Measurements from ENCODE around the gene AFP. TPM values are rescaled to one million over a fixed set of nuclear protein-coding genes. Genes with fewer than 3 reads are reported as not detected.

Gene AFP
- total and polyA plus RNA-seq, 2 of the 13 experiments (the other 11 are each of a cell fraction or from before 2014, with no cell fraction given) = 9,434 to 13,105 TPM

- TF ChIP-seq DMTF1 (CRISPR knock-in tag; IDR thresholded peaks at IDR 0.05) (no peak), SMAD3 (CRISPR knock-in tag; IDR thresholded peaks at IDR 0.05) (no peak), ZNF678 (CRISPR knock-in tag; IDR thresholded peaks at IDR 0.05) (no peak), ZSCAN29 (CRISPR knock-in tag; conservative IDR thresholded peaks at IDR 0.05) (no peak), ZNF136 (CRISPR knock-in tag; IDR thresholded peaks at IDR 0.05; ENCODE audit: low read depth) (no peak), MBD4 (IDR thresholded peaks at IDR 0.05; ENCODE audit: borderline replicate concordance, low read length) (peak; percentile 81), SOX13 (IDR thresholded peaks at IDR 0.05) (no peak), SOX13 (CRISPR knock-in tag; conservative IDR thresholded peaks at IDR 0.05 in 1 of 2, IDR thresholded peaks at IDR 0.05 in 1 of 2) (no peak), ZBTB3 (CRISPR knock-in tag; IDR thresholded peaks at IDR 0.05; ENCODE audit: borderline replicate concordance, low read depth) (0 out of 2 replicates have a peak, but pooled peaks have one; percentile 29), ZBTB21 (CRISPR knock-in tag; IDR thresholded peaks at IDR 0.05) (no peak), ZNF616 (CRISPR knock-in tag; IDR thresholded peaks at IDR 0.05; ENCODE audit: low read depth) (no peak), BRCA1 (CRISPR knock-in tag; IDR thresholded peaks at IDR 0.05) (no peak), ZNF562 (CRISPR knock-in tag; IDR thresholded peaks at IDR 0.05; ENCODE audit: borderline replicate concordance) (no peak), TRIM24 (CRISPR knock-in tag; IDR thresholded peaks at IDR 0.05) (no peak), PHF8 (CRISPR knock-in tag; IDR thresholded peaks at IDR 0.05) (0 out of 2 replicates have a peak, but pooled peaks have one; percentile 17), ZNF816 (CRISPR knock-in tag; IDR thresholded peaks at IDR 0.05; ENCODE audit: borderline replicate concordance) (no peak; the same call in 1 of the 2 replicates), SSRP1 (CRISPR knock-in tag; IDR thresholded peaks at IDR 0.05) (0 out of 2 replicates have a peak, but pooled peaks have one; percentile 10), SPEN (CRISPR knock-in tag; IDR thresholded peaks at IDR 0.05; ENCODE audit: low read depth) (no peak), ZSCAN30 (CRISPR knock-in tag; IDR thresholded peaks at IDR 0.05) (no peak), POLR2A (IDR thresholded peaks at IDR 0.05; ENCODE audit: insufficient read depth in 1 of 2, low read depth in 2 of 2, low read length in 2 of 2) (peak; percentile 47 to 66; a peak in 3 of 4 replicates), ZNF841 (CRISPR knock-in tag; IDR thresholded peaks at IDR 0.05; ENCODE audit: borderline replicate concordance) (0 out of 2 replicates have a peak, but pooled peaks have one; percentile 21), NR1H2 (CRISPR knock-in tag; IDR thresholded peaks at IDR 0.05; ENCODE audit: borderline replicate concordance, low read depth) (no peak), ZBED4 (CRISPR knock-in tag; IDR thresholded peaks at IDR 0.05; ENCODE audit: borderline replicate concordance) (no peak), GATAD1 (CRISPR knock-in tag; IDR thresholded peaks at IDR 0.05) (0 out of 2 replicates have a peak, but pooled peaks have one; percentile 19), ZNF256 (CRISPR knock-in tag; conservative IDR thresholded peaks at IDR 0.05) (0 out of 2 replicates have a peak, but pooled peaks have one; percentile 20), RFXAP (CRISPR knock-in tag; IDR thresholded peaks at IDR 0.05; ENCODE audit: borderline replicate concordance) (no peak)
Measured at GRCh38 chr4:73452953-73453700, 17.1 kb downstream of the AFP start (continued).
